ENCODE data around the gene NKAIN2.
"Not testable (repeated sequence)": the region's sequence is repeated elsewhere in the genome, so short reads cannot be mapped to it uniquely, and the experiment has no call there.

The NKAIN2 gene

DNA sequence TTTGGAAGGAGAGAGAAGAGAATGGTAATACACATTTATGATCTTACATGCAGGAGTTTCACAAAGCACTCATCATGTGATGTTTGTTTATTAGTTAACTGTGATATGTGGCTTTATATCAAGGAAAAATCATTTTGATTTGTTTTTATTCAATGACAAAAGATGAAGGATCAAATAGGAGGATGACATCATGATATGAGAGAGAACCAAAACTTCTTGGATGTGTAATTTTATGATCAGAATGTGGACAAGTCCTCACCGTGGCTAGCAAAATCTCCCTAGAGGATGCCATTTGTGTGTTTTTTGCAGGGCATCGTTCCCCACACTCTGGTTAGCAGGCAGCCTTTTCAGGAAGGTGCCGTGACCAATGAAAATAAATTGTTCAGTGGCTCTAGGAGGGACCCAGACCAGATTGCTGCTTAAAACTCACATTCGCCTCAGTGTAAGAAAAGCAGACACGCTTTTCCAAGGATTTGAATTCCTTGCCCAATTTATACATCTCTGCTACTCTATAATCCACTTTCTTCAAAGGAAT, 552.7 kb downstream of the NKAIN2 start:
- no peak for ATAC-seq

DNA sequence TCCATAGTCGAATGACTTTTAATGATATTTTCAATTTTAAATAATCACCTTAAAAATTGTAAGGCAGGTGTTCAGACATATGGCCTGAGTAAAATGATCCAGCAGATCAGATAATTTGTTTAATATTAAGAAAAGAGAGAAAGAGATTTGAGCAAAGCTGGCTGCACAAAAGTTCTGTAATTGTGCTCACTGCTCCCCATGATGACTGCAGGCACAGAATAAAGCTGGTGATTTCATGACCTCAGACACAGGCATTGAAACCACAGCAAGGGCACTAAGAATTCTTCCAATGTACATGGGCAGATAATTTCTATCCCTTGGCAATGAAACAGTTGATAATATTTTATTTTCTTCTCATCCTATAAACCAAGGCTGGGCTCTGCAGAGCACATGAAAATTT, 553.1 kb downstream of the NKAIN2 start:
- ATAC-seq, result no peak

DNA sequence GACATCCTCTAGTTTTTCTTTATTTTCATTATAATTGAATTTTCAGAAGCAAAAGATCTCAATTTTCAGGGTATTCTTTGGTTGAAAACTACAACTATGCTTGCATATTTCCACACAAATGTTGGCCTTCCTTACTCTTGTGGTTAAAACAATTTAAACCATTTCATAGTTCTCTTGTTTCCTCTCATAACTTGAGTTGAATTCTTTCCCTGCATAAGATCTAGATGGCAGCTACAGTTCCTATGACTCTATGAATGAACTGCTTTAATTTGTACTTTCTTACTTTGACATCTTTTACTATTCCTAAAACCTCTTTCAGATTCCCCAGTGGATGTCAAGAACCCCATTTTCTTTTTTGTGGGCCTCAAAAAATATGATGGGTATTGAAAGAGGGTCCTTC, 564.5 kb downstream of the NKAIN2 start:
- ATAC-seq, result no peak

DNA sequence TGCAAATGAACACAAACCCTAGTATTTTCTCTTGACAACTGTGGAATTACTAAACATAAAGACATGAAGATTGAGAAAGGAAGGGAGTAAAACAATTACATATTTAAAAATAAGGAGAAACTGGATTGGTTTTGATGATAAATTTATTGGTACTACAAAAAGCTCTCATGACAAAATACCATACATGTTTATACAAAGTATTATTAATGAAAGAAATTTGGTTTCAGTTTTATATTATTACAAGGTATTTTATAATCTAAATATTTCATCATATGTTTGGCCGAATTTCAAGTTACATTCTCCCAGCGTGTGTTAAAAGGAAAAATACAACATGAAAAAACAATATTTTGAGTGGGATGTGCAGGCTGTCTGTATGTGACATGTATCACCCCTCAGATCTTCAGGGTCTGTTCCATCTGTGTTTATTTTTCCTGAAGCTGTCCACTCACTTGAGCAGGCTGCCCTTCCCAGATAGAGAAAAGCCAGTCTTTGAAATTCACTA, 568.4 kb downstream of the NKAIN2 start:
- no peak for ATAC-seq

DNA sequence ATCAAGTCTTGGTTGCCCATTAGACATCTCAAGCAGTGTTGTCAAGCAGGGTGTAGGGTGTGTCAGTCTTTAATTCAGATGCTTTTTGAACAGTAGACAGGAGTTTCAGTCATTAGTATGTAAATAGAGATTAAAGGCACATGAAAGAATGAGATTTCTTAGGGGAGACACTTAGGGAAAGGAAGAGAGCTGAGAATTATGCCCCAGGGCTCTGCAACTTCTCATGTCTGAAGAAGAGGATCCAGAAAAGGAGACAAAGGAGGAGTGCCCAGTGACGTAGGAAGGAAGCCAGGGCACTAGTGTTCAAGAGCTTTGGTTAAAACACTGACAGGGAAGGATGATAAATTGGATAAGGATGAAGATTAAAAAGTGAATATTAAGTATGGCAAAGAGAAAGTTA, 569.7 kb downstream of the NKAIN2 start:
- ATAC-seq, result no peak

DNA sequence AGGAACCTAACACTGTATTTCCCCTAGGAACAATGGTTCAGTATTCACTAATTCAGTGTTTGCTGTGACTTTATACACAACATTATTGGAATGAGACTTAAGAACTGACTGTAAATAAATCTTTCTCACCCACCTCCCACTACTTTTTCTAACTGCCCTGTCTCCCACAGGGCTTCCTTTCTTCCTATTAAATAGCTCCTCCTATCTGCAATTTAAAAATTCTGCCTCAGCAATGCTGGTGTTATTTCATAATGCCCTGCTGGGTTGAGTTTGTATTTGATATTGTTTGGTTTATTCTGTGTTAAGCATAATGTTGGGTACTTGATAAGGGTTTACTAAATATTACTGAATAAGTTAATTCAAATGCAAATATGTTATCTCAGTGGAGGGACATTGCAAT, 585.5 kb downstream of the NKAIN2 start:
- ATAC-seq, result no peak

DNA sequence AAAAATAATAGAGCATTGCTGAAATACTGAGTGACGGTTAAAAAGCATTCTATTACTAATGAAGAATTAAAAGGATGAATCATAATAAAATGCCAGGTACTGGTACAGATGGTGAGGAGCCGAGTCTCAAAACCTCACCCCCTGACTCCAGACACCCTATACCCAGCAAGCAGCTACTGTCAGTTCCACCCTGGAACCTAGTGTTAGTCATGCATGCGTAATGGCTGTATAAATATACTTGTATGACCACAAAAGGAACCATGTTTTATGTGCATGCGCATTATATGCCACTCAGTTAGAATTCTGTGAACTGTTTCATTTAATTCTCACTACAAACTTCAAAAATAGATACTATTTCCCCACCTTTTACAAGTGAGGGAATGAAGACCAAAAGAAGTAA, 589.9 kb downstream of the NKAIN2 start:
- no peak for ATAC-seq

DNA sequence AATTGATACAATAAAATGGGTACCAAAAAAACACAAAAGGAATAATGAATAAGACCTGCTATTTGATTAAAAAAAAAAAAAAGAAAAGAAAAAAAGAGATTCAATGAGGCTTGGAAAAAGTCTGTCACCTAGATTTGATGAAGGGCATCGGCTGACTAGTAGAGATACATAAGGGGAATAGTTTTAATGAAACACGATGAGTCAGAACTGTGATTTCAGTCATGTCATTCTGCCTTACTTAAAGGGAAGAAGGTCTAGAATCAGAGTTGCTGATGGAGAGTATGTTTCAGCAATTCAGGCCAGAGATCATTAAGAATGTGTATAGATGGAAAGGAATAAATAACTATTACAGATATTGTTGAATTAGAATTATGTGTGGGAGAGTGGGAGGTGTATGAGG, 592.7 kb downstream of the NKAIN2 start:
- no peak for ATAC-seq

DNA sequence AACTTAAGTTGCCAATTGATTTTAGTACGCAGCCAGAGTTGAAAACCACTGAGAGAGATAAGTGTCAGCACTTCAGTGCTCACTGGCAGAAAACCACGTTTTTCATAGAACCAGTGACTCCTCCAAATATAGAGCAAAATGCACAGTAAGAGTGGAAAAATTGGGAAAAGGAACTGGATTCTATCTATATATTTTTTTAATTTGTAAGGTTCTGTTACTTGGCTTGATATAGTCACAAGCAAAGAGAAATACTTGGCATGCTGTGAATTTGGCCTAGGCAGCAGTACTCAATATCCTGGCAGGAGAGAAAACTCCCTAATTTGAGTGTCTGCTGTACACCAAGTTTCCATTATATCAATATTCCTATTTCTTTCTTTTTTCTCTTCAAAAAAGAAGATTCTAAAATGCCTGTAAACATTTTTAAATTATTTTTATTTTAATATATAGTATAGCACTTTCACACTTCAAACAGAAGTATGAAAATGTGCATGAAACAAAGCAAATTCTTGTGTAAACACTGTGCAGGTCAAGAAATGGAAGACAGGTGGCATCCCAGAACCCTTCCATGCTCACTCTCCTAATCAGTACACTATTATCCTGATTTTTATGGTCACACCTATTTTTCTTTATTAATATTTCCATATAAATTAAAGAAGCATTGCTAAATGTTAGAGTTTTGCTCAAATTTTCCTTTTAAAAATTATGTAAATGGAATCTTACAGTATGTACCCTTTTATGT, 596.8 kb downstream of the NKAIN2 start:
- no peak for ATAC-seq

DNA sequence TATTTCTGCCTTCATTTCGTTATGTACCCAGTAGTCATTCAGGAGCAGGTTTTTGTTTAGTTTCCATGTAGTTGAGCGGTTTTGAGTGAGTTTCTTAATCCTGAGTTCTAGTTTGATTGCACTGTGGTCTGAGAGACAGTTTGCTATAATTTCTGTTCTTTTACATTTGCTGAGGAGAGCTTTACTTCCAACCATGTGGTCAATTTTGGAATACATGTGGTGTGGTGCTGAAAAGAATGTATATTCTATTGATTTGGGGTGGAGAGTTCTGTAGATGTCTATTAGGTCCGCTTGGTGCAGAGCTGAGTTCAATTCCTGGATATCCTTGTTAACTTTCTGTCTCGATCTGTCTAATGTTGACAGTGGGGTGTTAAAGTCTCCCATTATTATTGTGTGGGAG, 606.8 kb downstream of the NKAIN2 start:
- not testable (repeated sequence) for ATAC-seq

DNA sequence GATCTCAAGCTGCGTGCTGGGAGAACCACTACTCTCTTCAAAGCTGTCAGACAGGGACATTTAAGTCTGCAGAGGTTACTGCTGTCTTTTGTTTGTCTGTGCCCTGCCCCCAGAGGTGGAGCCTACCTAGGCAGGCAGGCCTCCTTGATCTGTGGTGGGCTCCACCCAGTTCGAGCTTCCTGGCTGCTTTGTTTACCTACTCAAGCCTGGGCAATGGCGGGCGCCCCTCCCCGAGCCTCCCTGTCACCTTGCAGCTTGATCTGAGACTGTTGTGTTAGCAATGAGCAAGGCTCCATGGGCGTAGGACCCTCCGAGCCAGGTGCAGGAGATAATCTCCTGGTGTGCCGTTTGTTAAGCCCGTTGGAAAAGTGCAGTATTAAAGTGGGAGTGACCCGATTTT, 609.0 kb downstream of the NKAIN2 start:
- not testable (repeated sequence) for ATAC-seq

DNA sequence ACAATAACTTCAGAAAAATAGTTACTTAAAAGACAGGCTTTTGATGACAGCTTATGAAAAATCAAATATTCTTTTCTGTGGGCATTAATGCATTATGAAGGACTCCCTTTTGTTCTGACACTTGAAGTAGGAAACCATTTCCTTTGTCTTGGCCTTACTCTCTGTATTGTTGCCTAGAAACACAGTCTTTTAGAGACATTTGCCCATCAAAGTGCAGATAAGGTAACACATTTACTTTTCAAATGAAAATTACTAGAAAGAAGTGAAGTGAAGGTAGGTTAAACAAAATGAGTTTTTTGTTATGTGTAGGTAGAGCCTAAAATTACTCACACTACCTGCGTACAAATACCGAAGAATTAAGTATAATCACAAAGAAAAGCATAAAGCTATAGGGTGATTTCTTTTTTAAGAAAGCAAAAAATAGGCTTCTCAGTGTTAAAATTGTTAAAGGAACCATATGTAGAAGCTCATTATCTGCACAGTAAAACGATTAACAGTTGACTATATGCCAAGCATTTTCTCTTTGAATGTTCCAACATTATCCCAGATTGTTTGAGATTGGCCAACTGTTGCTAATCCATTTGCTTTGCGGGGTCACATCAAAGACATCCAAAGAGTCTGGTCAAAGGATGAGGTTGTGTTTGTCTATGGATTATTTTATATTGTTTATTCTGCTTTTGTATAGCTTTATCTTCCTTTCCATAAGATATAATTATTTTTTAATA, 616.6 kb downstream of the NKAIN2 start:
- ATAC-seq, result no peak

DNA sequence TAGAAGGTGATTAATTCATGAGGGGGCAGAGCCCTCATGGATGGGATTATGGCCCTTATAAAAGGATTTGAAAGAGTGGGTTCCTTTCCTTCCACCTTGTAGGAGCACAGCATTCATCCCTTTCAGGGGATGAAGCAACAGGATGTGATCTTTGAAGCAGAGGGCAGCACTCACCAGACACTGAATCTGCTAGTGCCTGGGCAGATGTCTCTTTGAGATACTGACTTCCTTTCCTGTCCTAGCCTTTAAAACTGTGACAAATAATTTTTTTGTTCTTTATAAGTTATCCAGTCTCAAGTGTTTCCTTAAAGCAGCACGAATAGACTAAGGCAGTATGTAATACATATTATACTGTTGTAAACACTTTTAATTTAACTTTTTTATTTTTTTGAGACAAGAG, 620.0 kb downstream of the NKAIN2 start:
- ATAC-seq, result no peak

DNA sequence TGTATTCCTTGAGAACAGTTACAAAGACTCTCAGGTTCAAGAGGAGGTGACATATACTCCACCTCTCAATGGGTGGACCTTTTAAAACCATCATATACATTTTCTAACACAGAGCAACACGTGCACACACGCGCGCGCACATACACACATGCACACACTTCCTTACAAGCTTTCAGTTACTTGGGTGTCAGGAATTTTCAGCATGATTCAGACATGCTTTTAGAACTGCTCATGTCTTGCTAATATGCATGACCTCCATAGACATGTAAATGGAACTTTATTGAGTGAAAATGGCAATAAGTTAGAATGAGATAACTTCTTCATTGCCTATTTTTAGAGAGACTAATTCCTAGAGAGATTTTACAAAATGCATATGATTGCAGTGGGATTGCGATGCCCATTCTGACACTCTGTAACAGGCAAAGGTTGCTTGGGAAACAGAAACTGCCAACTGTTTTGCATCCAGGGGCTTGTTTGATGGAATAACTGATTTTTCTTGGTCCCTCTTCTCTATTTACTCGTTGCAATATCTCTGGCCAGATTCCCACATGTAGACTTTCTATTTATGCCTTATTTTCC, 627.2 kb downstream of the NKAIN2 start:
- ATAC-seq, result no peak

DNA sequence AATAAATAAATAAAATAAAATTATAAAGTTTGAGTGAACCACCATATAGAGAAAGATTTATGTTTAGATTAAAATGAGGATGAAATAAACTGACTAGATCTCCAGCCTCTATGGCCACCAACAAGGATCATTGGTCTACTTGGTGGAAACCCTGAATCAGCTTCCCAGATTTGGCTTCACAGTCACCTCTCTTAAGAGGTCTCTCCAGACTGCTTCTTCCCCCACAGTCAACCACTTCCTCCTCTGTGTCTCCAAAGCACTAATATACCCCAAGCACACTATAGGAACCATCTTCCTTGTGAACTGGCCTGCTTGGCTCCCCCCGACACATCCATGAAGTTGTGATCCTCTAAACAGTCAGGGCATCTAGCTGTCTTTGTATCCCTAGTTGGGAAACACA, 629.0 kb downstream of the NKAIN2 start:
- ATAC-seq, result no peak

DNA sequence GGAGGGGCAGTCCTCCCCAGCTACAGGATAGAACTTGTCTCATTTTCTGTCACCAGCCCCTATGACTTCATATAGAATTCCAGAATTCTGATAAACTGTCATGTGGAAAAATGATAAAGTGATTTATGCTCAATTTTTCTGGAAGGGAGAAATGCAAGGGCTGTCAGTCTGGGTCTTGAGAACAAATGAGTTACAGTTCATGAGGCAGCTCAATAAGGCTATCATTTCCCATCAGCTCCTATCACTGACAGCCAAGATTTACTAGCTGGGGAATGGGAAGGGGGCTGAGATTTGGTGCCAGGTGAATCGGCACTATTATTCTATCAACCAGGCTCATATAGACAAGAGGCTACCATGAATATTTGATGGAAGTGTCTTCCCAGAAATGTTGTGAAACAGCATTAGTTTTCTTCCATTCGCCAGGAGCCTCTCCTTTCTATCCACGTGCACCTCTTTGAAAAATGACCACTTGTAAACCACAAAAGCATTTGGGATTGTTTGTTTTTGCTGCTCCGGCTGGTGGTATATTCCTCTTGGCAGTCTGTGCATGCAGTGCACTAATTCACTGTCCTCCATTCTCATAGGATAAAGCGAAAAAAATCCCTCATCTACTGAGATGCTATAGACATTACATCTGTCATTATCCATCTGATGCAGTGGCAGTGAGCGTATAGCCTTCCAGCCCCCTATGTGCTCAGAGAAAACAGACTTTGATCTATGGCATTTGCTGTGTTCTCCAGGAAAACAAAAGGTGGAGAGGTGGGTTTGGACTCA, 629.9 kb downstream of the NKAIN2 start:
- no peak for ATAC-seq

DNA sequence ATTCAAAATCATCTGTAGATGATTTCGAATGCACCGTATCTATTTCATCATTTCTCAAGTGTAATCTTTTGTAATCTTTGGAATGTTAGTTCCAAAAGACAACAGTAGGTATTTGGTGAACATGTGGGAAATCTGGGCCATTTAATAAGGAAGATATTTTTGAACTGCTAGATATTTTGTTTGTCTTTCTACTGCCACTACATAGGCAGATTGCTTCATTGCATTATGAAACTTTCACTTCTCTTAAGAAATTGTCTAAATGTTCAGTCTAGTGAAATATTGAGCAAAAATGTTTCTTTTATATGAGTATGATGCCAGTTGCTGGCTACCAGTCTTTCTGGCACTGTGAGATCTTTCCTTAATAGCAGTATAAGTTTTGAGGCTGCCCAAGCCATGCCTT, 630.8 kb downstream of the NKAIN2 start:
- no peak for ATAC-seq

DNA sequence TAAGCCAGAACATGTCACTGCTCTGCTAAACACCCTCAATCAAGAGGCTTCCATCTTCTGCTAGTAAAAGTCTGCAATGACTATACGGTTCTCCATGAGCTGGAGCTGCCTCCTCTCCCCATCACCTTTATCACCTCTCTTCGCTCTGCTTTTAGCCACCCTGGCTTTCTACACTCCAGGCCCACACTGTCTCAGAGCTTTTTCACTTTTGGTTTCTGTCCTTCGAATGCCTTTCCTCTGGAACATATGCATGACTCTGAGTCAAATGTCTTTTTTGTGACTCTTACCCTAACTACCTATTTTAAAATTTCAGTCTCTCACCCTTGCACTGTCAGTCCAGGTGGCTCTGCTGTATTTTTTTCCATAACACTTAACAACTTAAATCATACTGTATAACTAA, 633.1 kb downstream of the NKAIN2 start:
- no peak for ATAC-seq

DNA sequence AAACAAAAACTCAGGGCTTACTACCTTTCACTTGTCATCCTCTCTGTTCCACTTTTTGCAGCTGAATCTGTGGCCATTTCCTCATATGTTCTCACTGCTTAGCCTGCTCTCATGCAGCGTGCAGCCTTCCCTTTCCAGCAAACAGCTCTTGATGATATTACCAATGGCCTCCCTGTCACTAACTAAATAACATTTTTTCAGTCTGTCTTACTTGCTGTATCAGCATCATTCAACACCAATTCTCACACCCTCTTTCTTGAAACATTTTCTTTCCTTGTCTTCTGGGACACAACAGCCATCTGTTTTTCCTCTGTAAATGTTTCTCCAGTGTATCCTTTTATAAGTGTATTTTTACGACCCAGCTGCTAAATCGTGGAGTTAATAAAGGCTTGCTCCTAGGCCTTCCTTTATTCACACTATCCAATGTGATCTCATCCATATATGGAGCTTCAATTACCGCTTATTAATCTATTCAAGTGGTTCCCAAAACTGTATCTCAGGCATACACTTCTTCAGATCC, 634.9 kb downstream of the NKAIN2 start:
- no peak for ATAC-seq

DNA sequence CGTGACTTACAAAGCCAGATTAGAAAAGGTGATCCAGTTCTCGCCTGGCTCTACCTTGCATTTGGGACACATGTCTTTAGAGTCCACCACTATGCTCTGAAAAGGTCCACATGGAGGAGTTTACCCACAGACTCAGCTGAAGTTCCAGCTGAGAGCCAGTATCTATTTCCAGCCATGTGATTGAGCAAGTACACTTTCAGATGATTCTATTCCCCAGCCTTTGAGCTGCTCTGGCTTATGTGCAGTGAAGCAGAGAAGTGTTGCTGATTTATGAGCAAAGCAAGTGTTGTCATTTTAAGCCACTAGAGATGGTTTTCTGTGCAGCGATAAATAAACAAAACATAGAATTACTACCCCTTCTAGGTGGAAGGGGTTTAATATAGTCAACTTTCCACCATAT, 637.8 kb downstream of the NKAIN2 start:
- no peak for ATAC-seq

DNA sequence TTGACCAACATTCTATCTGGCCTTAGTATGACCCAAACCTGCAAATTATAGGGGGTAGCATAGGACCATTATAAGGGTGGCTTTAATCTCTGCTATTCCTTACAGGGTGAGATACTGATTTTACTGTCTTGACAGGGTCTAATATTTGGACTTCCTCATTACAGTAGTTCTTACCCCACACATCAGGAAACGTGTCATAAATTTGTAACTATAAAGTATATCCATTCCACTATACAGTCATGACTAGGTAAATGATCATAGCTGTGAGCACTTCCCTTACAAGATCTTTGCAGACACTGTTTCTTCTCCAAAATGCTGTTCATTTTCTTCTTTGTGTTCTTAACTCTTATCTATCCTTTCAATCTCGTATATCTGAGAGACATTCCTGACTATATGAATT, 639.9 kb downstream of the NKAIN2 start:
- ATAC-seq, result no peak

DNA sequence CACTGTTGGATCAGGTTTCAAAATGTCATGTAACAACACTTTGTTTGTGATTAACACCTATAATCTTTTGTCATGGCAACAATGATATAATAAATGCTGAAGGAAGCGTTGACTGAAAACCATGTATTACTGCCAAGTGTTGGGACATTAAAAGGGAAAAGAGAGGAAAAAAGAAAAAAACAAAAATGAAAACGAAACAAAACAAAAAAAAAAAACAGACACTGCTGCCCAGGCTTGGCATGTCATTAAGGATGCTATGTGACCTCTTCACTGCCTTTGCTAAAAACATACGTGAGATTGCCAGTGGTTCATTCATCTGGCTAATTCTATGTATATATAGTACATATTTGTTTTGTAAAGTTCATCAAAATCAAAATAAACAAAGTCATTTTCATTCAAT, 641.9 kb downstream of the NKAIN2 start:
- ATAC-seq, result no peak

DNA sequence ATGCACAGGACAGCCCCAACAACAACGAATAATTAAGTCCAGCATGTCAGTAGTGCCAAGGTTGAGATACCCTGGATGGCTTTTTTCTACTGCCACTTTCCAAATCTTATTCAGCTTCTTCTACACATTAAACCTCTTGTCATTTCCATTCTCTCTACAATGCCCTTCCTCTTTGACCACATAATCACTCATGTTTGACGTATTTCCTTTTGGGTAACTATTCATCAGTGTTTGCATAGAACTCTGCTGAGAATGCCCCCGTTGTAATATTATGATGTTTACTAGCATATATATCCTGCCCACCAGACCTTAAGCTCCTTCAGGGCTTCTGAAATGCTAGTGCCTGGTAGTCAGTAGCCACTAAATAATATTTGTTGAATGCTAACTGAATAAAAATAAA, 643.3 kb downstream of the NKAIN2 start:
- ATAC-seq, result no peak
